HepG2 (cell line): ENCODE measurements around the gene SEMA3E. TPM values are rescaled to one million over a fixed set of nuclear protein-coding genes. Genes with fewer than 3 reads are reported as not detected.

Experiments
- ATAC-seq: fragments of 200-7000 bp; cut with Tn5 transposase; 3 replicates; pipeline ENCODE4 v1.9.1; 2020; ENCODE audit warnings: mild to moderate bottlenecking, moderate library complexity
- BruUV-seq: library from RNA; stranded (reverse); fragments of 400-500 nt; replicated peaks from 2 replicates; lab custom pipeline; 2021; lab: Mats Ljungman, UMichigan
- CTCF ChIA-PET: fragments of 300-600 bp; formaldehyde crosslinking; extraction: SDS; loops from one replicate; lab custom pipeline; 2021; ENCODE audit warnings: low total read pairs, inconsistent platforms, low intra/inter-chr PET ratio; lab: Yijun Ruan, JAX
- POLR2A ChIA-PET: fragments of 350-600 bp; sonication (Branson Sonifier 250); formaldehyde crosslinking; loops from one replicate; lab custom pipeline; 2020; ENCODE audit warnings: antibody characterized with exemption, inconsistent platforms; lab: Yijun Ruan, JAX
- DNase-seq: peaks from one replicate; pipeline ENCODE4 v3.0.0-alpha.2; 2015; ENCODE audit warnings: low spot score
- FAIRE-seq: peaks from 3 replicates; lab custom pipeline; 2011; peaks lifted over from hg19 to GRCh38; lab: Jason Lieb, UNC
- H2AFZ ChIP-seq: one replicate; pipeline ENCODE4 v1.6.1; 2011; ENCODE audit warnings: low read length, inconsistent platforms
- H3K27ac ChIP-seq: fragments of 300-600 bp; 3 replicates; pipeline ENCODE4 v1.8.0; 2011; ENCODE audit warnings: mixed run types, mild to moderate bottlenecking, mixed read lengths, low read length, inconsistent platforms; ENCODE audit not compliant: insufficient read depth; ENCODE audit errors: extremely low read length
- H3K27me3 ChIP-seq, 2 experiments: fragments of 200-600 bp in 1 of 2; 2 replicates in 1 of 2; 3 replicates in 1 of 2; pipeline versions ENCODE4 v1.6.0 to v1.8.0; 2011; ENCODE audit warnings: low read length in 2 of 2, mild to moderate bottlenecking in 2 of 2, moderate library complexity in 2 of 2, inconsistent platforms in 1 of 2; ENCODE audit not compliant: insufficient read depth in 2 of 2, control insufficient read depth in 1 of 2
- H3K36me3 ChIP-seq, 2 experiments: fragments of 200-600 bp in 1 of 2; replicated peaks in 1 of 2; 2 replicates in 1 of 2; 3 replicates in 1 of 2; pipeline versions ENCODE4 v1.5.1 to v1.8.0; 2011; ENCODE audit warnings: low read length in 2 of 2, inconsistent platforms in 1 of 2; ENCODE audit not compliant: insufficient read depth in 2 of 2, control insufficient read depth in 1 of 2
- H3K4me1 ChIP-seq: 2 replicates; pipeline ENCODE4 v1.5.1; 2012; ENCODE audit warnings: low read length, inconsistent platforms; ENCODE audit not compliant: insufficient read depth
- H3K4me2 ChIP-seq: 2 replicates; pipeline ENCODE4 v1.6.0; 2011; ENCODE audit warnings: low read depth, low read length, inconsistent platforms
- H3K4me3 ChIP-seq, 3 experiments: fragments of 200-600 bp in 1 of 3; sonication (generic), shearing (Covaris generic) in 1 of 3; replicated peaks in 1 of 3; 2 replicates each; pipeline ENCODE4 v1.5.1; 2011 to 2016; ENCODE audit warnings: low read length in 3 of 3, inconsistent platforms in 2 of 3, low read depth in 2 of 3, mild to moderate bottlenecking in 2 of 3, control low read depth in 1 of 3, mixed read lengths in 1 of 3; ENCODE audit not compliant: insufficient read depth in 1 of 3
- H3K79me2 ChIP-seq: one replicate; pipeline ENCODE4 v1.6.1; 2011; ENCODE audit warnings: low read length, inconsistent platforms; ENCODE audit not compliant: insufficient read depth
- H3K9ac ChIP-seq: 2 replicates; pipeline ENCODE4 v1.6.0; 2011; ENCODE audit warnings: mild to moderate bottlenecking, low read depth, low read length, inconsistent platforms; ENCODE audit not compliant: insufficient read depth
- H3K9me3 ChIP-seq: 2 replicates; pipeline ENCODE4 v1.5.1; 2012; ENCODE audit warnings: mild to moderate bottlenecking, low read length
- H4K20me1 ChIP-seq: 2 replicates; pipeline ENCODE4 v1.6.0; 2011; ENCODE audit warnings: inconsistent platforms, mild to moderate bottlenecking, low read length, moderate library complexity; ENCODE audit not compliant: insufficient read depth
- ARNTL ChIP-seq: sonication (generic); formaldehyde crosslinking; IDR thresholded peaks from 2 replicates; pipeline ENCODE4 v1.4.0; 2020; ENCODE audit warnings: mild to moderate bottlenecking, missing genetic modification reagents
- DMTF1 ChIP-seq: sonication (generic); formaldehyde crosslinking; IDR thresholded peaks from 2 replicates; pipeline ENCODE4 v1.4.0; 2020; ENCODE audit warnings: mild to moderate bottlenecking, missing genetic modification reagents
- FOXP4 ChIP-seq: sonication (generic); formaldehyde crosslinking; IDR thresholded peaks from 2 replicates; pipeline ENCODE4 v1.4.0; 2020; ENCODE audit warnings: missing genetic modification reagents
- MAX ChIP-seq: IDR thresholded peaks from 2 replicates; pipeline ENCODE4 v1.6.1; 2012; ENCODE audit warnings: inconsistent platforms
- MEIS2 ChIP-seq: sonication (generic); formaldehyde crosslinking; IDR thresholded peaks from 2 replicates; pipeline ENCODE4 v1.9.0; 2021; ENCODE audit warnings: mild to moderate bottlenecking, missing genetic modification reagents
- MXD4 ChIP-seq: IDR thresholded peaks from 2 replicates; pipeline ENCODE4 v1.6.1; 2016; ENCODE audit warnings: mild to moderate bottlenecking, missing biosample characterization, missing genetic modification reagents
- NFE2L2 ChIP-seq: fragments of 150-350 bp; IDR thresholded peaks from 2 replicates; pipeline ENCODE4 v1.6.1; 2014; ENCODE audit warnings: low read length
- PLRG1 ChIP-seq: fragments of 450-650 bp; conservative IDR thresholded peaks from 2 replicates; pipeline ENCODE4 v1.6.1; 2016
- PRDM15 ChIP-seq: sonication (generic); formaldehyde crosslinking; IDR thresholded peaks from 2 replicates; pipeline ENCODE4 v1.4.0; 2020; ENCODE audit warnings: missing genetic modification reagents
- RARA ChIP-seq: IDR thresholded peaks from 2 replicates; pipeline ENCODE4 v1.6.1; 2016; ENCODE audit warnings: missing genetic modification reagents, missing compliant biosample characterization
- ZNF362 ChIP-seq: sonication (generic); formaldehyde crosslinking; IDR thresholded peaks from 2 replicates; pipeline ENCODE4 v1.4.0; 2020; ENCODE audit warnings: missing genetic modification reagents, mild to moderate bottlenecking, borderline replicate concordance
- ZNF543 ChIP-seq: sonication (generic); formaldehyde crosslinking; IDR thresholded peaks from 2 replicates; pipeline ENCODE4 v1.4.0; 2020; ENCODE audit warnings: mild to moderate bottlenecking, missing genetic modification reagents
- ZNF567 ChIP-seq: sonication (generic); formaldehyde crosslinking; IDR thresholded peaks from 2 replicates; pipeline ENCODE4 v1.8.1; 2023; ENCODE audit warnings: mild to moderate bottlenecking, missing genetic modification reagents, borderline replicate concordance
- ZNF619 ChIP-seq: sonication (generic); formaldehyde crosslinking; IDR thresholded peaks from 2 replicates; pipeline ENCODE4 v1.4.0; 2020; ENCODE audit warnings: mild to moderate bottlenecking, missing genetic modification reagents
- ZNF83 ChIP-seq: sonication (generic); formaldehyde crosslinking; IDR thresholded peaks from 2 replicates; pipeline ENCODE4 v1.4.0; 2020; ENCODE audit warnings: missing genetic modification reagents, mild to moderate bottlenecking, borderline replicate concordance
- WGBS: methylation state at CpG from one replicate; pipeline ENCODE4 v1.1.6; 2017; ENCODE audit warnings: low lambda C conversion rate; 5-methylcytosine and 5-hydroxymethylcytosine counted together
- in situ Hi-C: cut with HindIII; loops from 2 replicates; pipeline ENCODE4 v1.10.0; 2017; ENCODE audit warnings: low pct_unique_long_range_greater_than_20kb; ENCODE audit not compliant: extremely low pct_ligation_motif_present
- intact Hi-C: fragments of 100-400 bp; cut with micrococcal nuclease; formaldehyde crosslinking; loops from one replicate; pipeline ENCODE4 v1.10.0; 2022; ENCODE audit not compliant: unreplicated experiment
- polyA plus RNA-seq, 8 experiments: library from polyadenylated mRNA; depleted of rRNA in 3 of 8; stranded (reverse) in 7 of 8; unstranded in 1 of 8; fragments of >200 nt; fragmentation: Illumina TruSeq in 4 of 8; extraction: Trizol in 4 of 8; gene quantifications; 2 replicates each; pipeline versions ENCODE4 v1.2.1 to v1.2.3, GENCODE V29; 2011 to 2016; ENCODE audit warnings: low read depth in 4 of 8, missing spikeins in 1 of 8, mixed read lengths in 1 of 8; ENCODE audit not compliant: insufficient read depth in 1 of 8
- total RNA-seq, 5 experiments: library from RNA; depleted of rRNA; stranded (reverse); fragments of >200 nt; fragmentation: Illumina TruSeq; extraction: Trizol; gene quantifications; 2 replicates each; pipeline ENCODE4 v1.2.3, GENCODE V29; 2016; ENCODE audit warnings: low read depth in 1 of 5

The SEMA3E gene
- total and polyA plus RNA-seq, 2 of the 13 experiments (the other 11 are each of a cell fraction or from before 2014, with no cell fraction given) = not detected

- TF ChIP-seq PRDM15 (CRISPR knock-in tag) (no peak), ARNTL (CRISPR knock-in tag) (no peak), ZNF619 (CRISPR knock-in tag) (no peak), ZNF362 (CRISPR knock-in tag) (no peak)
- TF ChIP-seq, all 625 proteins: peak for 0
Observed at GRCh38 chr7:83414947-83415346, 234.0 kb downstream of the SEMA3E start (continued).

GRCh38 chr7:83413831-83414230 is 235.1 kb downstream of the SEMA3E start:
- H3K4me1 ChIP-seq = no peaks in the 10 kb centered on the region
- CTCF ChIA-PET = no interaction called here
- no peak overlapping the region for H3K4me3 ChIP-seq
- no peak for ATAC-seq
- H3K27me3 ChIP-seq = no peaks in the 10 kb centered on the region
- POLR2A ChIA-PET = no interaction called here
- no peaks in the 10 kb centered on the region for H3K36me3 ChIP-seq
- no peaks in the 10 kb centered on the region; the same call in 1 of the 2 replicates for H4K20me1 ChIP-seq
- H3K79me2 ChIP-seq = no peaks in the 10 kb centered on the region
- intact Hi-C loops (no loop called here), in situ Hi-C loops (no loop called here)
- no peak overlapping the region for H3K9ac ChIP-seq
- no peak overlapping the region for H2AFZ ChIP-seq
- DNase-seq = no peak
- no peaks in the 10 kb centered on the region for H3K9me3 ChIP-seq
- no peak overlapping the region for H3K27ac ChIP-seq
- FAIRE-seq = no peak
- 6% methylated on average over 4 of the region's 4 CpGs for WGBS
- no TSS peak for BruUV-seq
- no peak overlapping the region for H3K4me2 ChIP-seq
- no peak for TF ChIP-seq ZNF567 (CRISPR knock-in tag)
- TF ChIP-seq MXD4 = no peak
- no peak for TF ChIP-seq FOXP4 (CRISPR knock-in tag)
- TF ChIP-seq PLRG1 = no peak
- no peak for TF ChIP-seq DMTF1 (CRISPR knock-in tag)
- no peak for TF ChIP-seq RARA (CRISPR knock-in tag)
- no peak for TF ChIP-seq ZNF83
- no peak for TF ChIP-seq ZNF543 (CRISPR knock-in tag)
- TF ChIP-seq MEIS2 (CRISPR knock-in tag) = no peak
- TF ChIP-seq MAX = no peak
- TF ChIP-seq NFE2L2 = no peak
